Measurements from ENCODE around the gene ROBO2.

DNA sequence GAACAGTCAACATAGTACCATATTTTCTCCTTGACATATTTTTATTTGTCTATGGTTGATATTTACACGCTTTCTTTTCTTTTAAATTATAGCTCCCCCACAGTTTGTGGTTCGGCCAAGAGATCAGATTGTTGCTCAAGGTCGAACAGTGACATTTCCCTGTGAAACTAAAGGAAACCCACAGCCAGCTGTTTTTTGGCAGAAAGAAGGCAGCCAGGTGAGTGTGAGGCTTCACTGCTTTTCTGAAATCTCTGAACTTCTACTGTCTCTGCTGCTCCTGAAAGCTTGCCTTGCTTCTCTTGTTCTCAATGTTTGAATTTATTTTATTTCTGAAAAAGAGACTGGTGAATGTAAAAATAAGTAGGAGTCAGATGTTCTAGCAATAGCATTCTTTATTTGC, 506.3 kb downstream of the ROBO2 start:
- TF ChIP-seq, protein P1, sequence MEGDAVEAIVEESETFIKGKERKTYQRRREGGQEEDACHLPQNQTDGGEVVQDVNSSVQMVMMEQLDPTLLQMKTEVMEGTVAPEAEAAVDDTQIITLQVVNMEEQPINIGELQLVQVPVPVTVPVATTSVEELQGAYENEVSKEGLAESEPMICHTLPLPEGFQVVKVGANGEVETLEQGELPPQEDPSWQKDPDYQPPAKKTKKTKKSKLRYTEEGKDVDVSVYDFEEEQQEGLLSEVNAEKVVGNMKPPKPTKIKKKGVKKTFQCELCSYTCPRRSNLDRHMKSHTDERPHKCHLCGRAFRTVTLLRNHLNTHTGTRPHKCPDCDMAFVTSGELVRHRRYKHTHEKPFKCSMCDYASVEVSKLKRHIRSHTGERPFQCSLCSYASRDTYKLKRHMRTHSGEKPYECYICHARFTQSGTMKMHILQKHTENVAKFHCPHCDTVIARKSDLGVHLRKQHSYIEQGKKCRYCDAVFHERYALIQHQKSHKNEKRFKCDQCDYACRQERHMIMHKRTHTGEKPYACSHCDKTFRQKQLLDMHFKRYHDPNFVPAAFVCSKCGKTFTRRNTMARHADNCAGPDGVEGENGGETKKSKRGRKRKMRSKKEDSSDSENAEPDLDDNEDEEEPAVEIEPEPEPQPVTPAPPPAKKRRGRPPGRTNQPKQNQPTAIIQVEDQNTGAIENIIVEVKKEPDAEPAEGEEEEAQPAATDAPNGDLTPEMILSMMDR (IDR thresholded peaks at IDR 0.05), result no peak
- TF ChIP-seq FOSB (CRISPR knock-in tag; IDR thresholded peaks at IDR 0.05) (no peak), CEBPB (IDR thresholded peaks at IDR 0.05) (no peak), EHF (CRISPR knock-in tag; IDR thresholded peaks at IDR 0.05) (no peak), ZNF302 (CRISPR knock-in tag; IDR thresholded peaks at IDR 0.05) (no peak), RCOR1 (IDR thresholded peaks at IDR 0.05; ENCODE audit: low read depth, low read length) (no peak), MYC (IDR thresholded peaks at IDR 0.05; ENCODE audit: borderline replicate concordance, low read length) (no peak), POLR2A (IDR thresholded peaks at IDR 0.05; ENCODE audit: low read length) (no peak), POLR2AphosphoS2 (conservative IDR thresholded peaks at IDR 0.05; ENCODE audit: low read length) (no peak), FOXS1 (CRISPR knock-in tag; IDR thresholded peaks at IDR 0.05) (no peak), RAD21 (conservative IDR thresholded peaks at IDR 0.05 in 1 of 2, IDR thresholded peaks at IDR 0.05 in 1 of 2) (no peak)
- TF ChIP-seq, protein P2, sequence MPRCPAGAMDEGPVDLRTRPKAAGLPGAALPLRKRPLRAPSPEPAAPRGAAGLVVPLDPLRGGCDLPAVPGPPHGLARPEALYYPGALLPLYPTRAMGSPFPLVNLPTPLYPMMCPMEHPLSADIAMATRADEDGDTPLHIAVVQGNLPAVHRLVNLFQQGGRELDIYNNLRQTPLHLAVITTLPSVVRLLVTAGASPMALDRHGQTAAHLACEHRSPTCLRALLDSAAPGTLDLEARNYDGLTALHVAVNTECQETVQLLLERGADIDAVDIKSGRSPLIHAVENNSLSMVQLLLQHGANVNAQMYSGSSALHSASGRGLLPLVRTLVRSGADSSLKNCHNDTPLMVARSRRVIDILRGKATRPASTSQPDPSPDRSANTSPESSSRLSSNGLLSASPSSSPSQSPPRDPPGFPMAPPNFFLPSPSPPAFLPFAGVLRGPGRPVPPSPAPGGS (IDR thresholded peaks at IDR 0.05), result no peak
